Measurements from ENCODE around the gene IL17REL.

- TF ChIP-seq POLR2A (IDR thresholded peaks at IDR 0.05) (no peak), CTCF (IDR thresholded peaks at IDR 0.05 in 4 of 5, conservative IDR thresholded peaks at IDR 0.05 in 1 of 5) (no peak)
Observed at GRCh38 chr22:49995041-49995360, 17.6 kb downstream of the IL17REL start.
